Gastroesophageal sphincter (tissue), 3 donors: ENCODE results near the gene GALNT9.

Experiments
- POLR2A ChIP-seq, 2 donors: fragments of 450-650 bp; IDR thresholded peaks; one replicate each; pipeline ENCODE4 v1.6.1; 2017; ENCODE audit warnings: antibody characterized with exemption in 2 of 2, mild to moderate bottlenecking in 2 of 2, moderate library complexity in 1 of 2
- TF ChIP-seq, protein P1 (sequence below), 4 experiments: fragments of 200-600 bp in 2 of 4; fragments of 450-650 bp in 2 of 4; sonication (generic) in 1 of 4; IDR thresholded peaks; one replicate each; pipeline ENCODE4 v1.5.1; 2017 to 2019; ENCODE audit warnings: antibody characterized with exemption in 4 of 4, mild to moderate bottlenecking in 2 of 4, moderate library complexity in 2 of 4

DNA sequence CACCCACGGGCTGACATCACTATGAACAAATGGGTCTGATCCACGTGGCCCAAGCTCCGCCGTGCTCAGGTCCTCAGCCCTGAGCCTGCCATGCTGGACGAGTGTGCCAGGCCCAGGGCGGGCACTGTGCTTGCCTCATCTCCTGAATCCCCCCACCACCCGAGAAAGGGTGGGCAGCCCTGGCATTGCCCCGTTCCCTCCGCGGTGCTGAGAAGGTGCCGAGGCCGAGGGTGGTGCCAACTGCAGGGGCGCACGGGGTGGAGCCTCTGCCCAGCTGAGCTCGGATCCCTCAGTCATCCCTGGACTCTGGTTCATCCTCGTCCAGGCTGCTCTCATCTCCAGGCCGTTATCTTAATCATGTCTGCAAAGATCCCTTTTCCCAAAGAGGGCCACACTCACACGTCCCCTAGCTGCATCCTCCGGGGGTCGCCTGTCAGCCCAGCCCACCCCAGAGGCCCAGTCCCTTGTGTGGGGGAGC lies 124.6 kb downstream of the GALNT9 start:
- TF ChIP-seq, protein P1, sequence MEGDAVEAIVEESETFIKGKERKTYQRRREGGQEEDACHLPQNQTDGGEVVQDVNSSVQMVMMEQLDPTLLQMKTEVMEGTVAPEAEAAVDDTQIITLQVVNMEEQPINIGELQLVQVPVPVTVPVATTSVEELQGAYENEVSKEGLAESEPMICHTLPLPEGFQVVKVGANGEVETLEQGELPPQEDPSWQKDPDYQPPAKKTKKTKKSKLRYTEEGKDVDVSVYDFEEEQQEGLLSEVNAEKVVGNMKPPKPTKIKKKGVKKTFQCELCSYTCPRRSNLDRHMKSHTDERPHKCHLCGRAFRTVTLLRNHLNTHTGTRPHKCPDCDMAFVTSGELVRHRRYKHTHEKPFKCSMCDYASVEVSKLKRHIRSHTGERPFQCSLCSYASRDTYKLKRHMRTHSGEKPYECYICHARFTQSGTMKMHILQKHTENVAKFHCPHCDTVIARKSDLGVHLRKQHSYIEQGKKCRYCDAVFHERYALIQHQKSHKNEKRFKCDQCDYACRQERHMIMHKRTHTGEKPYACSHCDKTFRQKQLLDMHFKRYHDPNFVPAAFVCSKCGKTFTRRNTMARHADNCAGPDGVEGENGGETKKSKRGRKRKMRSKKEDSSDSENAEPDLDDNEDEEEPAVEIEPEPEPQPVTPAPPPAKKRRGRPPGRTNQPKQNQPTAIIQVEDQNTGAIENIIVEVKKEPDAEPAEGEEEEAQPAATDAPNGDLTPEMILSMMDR (IDR thresholded peaks at IDR 0.05), result no peak
- no peak for TF ChIP-seq POLR2A (IDR thresholded peaks at IDR 0.05)
